PC-3 (cell line): ENCODE measurements around the gene THOC2.

ENCODE experiments used
- CTCF ChIP-seq: fragments of 300-600 bp; sonication (generic); conservative IDR thresholded peaks from 2 replicates; pipeline ENCODE4 v1.5.1; 2017; ENCODE audit warnings: antibody characterized with exemption, low read depth, mild to moderate bottlenecking, low read length
- EZH2phosphoT487 ChIP-seq: fragments of 300-600 bp; sonication (generic); IDR thresholded peaks from 2 replicates; pipeline ENCODE4 v1.6.1; 2018; ENCODE audit warnings: mild to moderate bottlenecking, antibody characterized with exemption, low read length, borderline replicate concordance

GRCh38 chrX:123742440-123742839 lies 9.6 kb upstream of the THOC2 start:
- no peak for TF ChIP-seq CTCF
- TF ChIP-seq EZH2phosphoT487, result no peak
